Retinal pigment epithelial cell (primary cell): ENCODE measurements around the gene AAGAB.
"Not testable (repeated sequence)": the region's sequence is repeated elsewhere in the genome, so short reads cannot be mapped to it uniquely, and the experiment has no call there.

Experiments used
- DNase-seq: peaks from one replicate; pipeline ENCODE4 v3.0.0-alpha.2; 2010; ENCODE audit warnings: low read depth
- H3K4me3 ChIP-seq: 2 replicates; pipeline ENCODE4 v1.5.1; 2011; ENCODE audit warnings: mild to moderate bottlenecking, low read length, control low read depth, moderate library complexity
- TF ChIP-seq, protein P1 (sequence below): conservative IDR thresholded peaks from 2 replicates; pipeline ENCODE4 v1.5.1; 2011; ENCODE audit warnings: low read depth, low read length, control low read depth, inconsistent platforms

The AAGAB gene

DNA sequence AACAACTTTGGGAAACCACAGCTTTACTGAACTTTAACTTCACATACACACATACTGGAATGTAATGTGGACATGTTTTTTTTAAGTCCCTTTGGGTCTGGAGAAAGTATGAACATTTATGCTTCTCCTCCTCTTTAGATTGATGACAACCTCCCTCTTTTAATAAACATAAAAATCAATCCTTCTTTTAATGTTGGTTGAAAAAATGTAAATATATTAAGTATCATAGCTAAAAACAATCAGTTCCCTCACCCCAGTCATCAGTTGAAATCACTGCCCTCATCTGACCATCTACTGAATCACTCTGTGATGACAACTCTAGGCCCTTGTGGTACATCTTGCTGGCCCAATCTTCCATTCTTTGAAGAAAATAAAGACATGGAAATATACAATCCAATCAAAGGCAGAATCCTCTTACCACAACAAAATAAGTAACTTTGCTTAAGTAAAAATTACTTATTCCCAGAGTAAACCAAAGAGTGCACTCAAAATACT is 6.4 kb downstream of the AAGAB start:
- DNase-seq = no peak

DNA sequence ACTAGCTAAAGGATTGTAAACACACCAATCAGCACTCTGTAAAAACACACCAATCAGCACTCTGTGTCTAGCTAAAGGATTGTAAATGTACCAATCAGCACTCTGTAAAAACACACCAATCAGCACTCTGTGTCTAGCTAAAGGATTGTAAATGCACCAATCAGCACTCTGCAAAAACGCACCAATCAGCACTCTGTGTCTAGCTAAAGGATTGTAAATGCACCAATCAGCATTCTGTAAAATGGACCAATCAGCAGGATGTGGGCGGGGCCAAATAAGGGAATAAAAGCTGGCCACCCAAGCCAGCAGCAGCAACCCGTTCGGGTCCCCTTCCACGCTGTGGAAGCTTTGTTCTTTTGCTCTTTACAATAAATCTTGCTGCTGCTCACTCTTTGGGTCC is 7.9 kb downstream of the AAGAB start:
- not testable (repeated sequence) for H3K4me3 ChIP-seq, DNase-seq

More for the DNA sequence above, 6.4 kb downstream of the AAGAB start:
- H3K4me3 ChIP-seq = no peak overlapping the region
- TF ChIP-seq, protein P1, sequence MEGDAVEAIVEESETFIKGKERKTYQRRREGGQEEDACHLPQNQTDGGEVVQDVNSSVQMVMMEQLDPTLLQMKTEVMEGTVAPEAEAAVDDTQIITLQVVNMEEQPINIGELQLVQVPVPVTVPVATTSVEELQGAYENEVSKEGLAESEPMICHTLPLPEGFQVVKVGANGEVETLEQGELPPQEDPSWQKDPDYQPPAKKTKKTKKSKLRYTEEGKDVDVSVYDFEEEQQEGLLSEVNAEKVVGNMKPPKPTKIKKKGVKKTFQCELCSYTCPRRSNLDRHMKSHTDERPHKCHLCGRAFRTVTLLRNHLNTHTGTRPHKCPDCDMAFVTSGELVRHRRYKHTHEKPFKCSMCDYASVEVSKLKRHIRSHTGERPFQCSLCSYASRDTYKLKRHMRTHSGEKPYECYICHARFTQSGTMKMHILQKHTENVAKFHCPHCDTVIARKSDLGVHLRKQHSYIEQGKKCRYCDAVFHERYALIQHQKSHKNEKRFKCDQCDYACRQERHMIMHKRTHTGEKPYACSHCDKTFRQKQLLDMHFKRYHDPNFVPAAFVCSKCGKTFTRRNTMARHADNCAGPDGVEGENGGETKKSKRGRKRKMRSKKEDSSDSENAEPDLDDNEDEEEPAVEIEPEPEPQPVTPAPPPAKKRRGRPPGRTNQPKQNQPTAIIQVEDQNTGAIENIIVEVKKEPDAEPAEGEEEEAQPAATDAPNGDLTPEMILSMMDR = no peak

DNA sequence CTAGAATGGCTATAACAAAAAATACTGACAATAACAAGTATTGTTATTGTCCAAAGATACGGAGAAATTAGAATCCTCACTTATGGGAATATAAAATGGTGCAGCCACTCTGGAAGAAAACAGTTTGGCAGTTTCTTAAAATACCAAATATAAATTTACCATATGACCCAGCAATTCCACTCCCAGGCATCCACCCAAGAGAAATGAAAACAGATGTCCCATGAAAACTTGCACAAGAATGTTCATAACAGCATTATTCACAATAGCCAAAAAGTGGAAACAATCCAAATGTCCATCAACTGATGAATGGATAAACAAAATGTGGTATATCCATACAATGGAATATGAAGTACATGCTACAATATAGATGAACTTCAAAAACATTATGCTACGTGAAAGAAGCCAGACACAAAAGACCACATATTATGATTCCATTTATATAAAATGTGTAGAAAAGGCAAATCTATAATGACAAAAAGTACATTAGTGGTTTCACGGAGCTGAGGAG is 9.4 kb downstream of the AAGAB start:
- no peak overlapping the region for H3K4me3 ChIP-seq
- DNase-seq = no peak
- TF ChIP-seq, protein P1 = no peak

DNA sequence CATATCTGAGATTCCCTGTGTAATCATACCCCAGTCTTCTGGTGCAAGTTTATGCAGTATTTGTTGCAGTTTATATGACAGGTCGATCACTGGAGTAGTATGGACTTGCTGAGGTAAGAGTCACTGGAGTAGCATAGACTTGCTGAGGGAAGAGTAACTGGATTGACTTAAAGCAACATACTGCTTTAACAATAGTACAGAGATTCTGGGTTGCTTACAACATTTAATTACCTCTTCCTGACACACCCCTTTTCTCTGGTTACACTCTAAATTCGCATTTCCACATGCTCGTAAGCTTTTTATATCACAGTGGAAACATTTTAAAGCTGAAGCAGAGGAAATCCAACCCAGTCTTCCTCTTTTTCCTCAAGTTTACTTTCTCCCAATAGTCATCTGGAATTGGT is 11.8 kb downstream of the AAGAB start:
- no peak overlapping the region for H3K4me3 ChIP-seq
- TF ChIP-seq, protein P1 = no peak
- no peak for DNase-seq

DNA sequence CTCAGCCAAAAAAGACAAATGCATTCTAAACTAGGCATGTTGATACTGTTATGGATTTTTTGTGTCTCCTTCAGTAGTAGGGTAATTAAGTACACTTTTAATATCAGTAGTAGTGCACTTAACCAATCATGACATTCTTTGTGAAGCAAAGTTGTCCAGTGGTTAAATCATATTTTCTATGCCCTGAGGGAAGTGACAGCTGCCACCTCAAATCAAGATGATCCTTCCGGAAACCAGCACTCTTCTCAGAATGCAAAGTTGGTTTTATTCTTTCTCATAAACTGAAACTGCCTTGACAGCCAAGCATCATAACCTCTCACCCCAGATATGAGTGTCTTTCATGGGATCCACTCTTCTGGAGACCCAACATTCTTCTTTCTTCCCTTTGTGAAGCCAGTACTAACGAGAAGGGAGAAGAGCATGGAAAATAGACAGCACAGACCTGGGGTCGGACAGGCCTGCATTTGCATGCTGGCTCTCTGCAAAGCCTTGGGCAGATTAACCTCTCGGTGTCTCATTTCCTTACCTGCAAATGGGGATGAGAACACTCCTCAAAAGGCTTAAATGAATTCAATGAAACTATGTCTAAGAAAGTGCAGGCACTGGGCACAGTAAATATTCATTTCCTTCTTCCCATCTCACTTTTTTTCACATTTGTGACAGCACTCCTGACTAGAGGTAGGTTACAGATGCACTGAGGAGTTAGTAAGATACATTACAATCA is 13.2 kb downstream of the AAGAB start:
- no peak for DNase-seq
- H3K4me3 ChIP-seq = no peak overlapping the region
- TF ChIP-seq, protein P1 = no peak

DNA sequence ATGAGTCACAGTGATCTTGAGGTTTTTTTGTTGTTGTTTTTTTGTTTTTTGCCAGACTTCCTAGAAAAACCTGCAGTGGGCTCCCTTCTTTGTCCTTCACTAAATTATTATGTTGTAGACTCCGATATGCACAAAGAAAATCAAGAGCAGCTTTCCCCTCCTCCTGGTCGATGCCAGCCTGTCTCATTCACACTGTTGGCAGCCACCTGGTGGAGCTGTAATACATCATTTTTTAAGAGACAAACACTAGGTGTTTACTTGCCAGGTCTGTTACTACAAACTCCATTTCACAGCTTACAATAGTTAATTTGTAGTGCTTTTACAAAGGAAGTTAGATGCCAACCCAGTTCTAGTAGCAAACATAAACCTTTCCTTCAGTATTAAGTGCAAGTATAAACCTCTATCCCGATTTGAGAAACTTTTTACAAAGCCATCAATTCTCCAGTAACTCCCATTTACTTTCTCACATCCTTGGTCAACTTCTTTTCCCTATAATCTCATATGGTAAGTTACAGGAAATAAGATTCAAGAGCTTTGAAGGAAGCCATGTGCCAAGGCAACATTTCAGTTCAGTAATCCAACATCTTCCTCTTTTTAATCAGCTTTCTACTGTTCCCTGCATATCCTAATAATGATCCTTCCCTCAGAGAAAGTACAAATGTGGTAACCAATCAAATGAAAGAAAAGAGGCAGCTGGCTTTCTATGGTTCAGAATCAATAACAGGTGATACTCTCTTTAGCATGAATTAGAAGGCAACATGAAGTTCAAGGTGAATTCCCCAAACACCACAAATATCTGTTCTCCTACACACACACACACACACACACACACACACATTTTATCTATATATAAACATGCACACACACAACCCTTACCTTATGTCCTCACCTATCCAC is 14.0 kb downstream of the AAGAB start:
- DNase-seq = no peak
- no peak overlapping the region for H3K4me3 ChIP-seq
- TF ChIP-seq, protein P1 = peak; percentile 42

DNA sequence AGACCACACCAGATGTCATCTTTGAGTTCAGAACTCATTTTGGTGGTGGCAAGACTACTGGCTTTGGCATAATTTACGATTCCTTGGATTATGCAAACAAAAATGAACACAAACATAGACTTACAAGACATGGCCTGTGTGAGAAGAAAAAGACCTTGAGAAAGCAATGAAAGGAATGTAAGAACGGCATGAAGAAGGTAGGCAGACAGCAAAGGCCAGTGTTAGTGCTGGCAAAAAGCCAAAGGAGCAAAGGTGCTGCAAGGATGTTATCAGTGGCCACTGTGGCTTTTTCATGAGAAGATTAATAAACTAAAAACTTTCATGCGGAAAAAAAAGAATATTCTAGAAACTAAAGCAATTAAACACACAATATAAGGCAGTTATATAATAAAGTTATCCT is 21.9 kb downstream of the AAGAB start:
- TF ChIP-seq, protein P1 = no peak
- DNase-seq = no peak
- H3K4me3 ChIP-seq = no peak overlapping the region
